Measurements from ENCODE around the gene HRC. TPM values are rescaled to one million over a fixed set of nuclear protein-coding genes. Genes with fewer than 3 reads are reported as not detected.
A peak's percentile ranks its signal among the peaks of the same experiment; 100 is the strongest.
"Not testable (repeated sequence)": the region's sequence is repeated elsewhere in the genome, so short reads cannot be mapped to it uniquely, and the experiment has no call there.

The HRC gene
- total RNA-seq, 1 donor from 2014 or later, result 0.47 TPM

DNA sequence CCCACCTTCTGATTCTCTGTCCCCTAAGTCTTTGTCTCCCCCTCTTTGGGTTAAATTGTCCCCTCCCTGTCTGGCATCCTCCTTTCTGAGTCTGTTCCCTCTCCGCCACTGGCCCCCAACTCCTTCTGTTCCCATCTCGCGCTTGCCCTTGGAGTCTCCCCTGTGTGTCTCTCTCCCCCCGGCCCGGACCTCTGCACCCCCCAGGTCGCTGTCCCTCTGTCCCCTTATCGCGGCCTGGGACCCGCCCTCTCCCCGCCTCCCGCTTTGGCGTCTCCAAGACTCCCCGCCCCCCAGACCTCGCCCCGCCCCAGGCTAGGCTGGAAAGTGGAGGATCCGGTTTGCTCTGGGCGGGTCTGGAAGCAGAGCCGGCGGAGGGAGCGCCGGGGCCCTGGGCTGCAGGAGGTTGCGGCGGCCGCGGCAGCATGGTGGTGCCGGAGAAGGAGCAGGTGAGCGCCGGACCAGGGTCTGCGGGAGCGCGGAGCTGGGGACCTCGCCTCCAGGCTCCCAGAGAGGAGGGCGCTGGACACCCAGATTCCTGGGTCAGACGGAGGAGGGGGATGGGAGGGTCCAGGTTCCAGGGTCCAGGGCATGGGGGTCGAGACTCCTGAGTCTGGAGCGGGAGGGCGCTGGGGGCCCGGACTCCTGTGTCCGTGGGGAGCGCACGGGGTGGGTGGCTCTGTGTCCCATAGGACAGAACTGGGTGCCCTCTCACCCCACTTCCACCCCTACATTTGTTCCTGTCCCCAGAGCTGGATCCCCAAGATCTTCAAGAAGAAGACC lies 2.4 kb upstream of the HRC start, which contains the start of gene TRPM4:
TRPM4 (plus strand) TSS at position 348 of the 780 bp plus-strand sequence; CDS start at position 423, 75 bp downstream.
- peak; percentile 60 for DNase-seq

DNA sequence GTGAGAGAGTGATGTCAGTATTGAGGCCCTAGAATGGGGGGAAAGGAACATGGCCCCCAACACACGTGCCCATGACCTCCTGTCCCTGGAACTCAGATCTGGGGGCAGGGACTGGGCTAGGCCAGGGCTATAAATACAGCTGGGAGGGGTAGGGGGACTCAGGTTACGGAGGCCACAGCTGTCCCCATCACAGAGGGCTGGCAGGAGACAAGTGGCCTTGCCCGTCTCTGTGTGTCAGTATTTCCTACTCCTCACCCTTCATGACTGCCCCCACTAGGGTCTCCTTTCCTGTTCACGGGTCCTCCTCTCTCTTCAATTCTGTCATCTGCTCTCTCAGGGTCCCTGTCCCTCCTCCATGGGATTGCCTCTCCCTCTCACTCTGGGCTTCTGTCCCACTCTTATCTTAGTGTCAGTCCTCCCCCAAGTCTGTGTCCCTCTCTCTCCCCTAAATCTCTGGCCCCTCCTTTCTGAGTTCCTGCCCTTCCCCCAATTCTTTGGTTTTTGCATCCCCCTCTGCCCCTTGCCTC lies 687 bp upstream of the HRC start:
- no peak for DNase-seq

DNA sequence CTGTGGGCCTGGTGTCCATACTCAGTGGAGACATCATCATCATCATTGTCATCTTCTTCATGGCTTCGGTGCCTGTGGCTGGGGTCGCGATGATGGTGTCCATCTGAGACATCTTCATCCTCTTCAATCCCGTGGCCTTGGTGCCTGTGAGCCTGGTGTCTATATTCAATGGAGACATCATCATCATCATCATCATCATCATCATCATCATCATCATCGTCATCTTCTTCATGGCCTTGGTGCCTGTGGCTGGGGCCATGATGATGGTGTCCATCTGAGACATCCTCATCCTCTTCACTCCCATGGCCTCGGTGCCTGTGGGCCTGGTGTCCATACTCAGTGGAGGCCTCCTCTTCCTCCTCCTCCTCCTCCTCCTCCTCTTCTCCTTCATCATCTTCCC lies 917 bp downstream of the HRC start:
- no peak for DNase-seq

DNA sequence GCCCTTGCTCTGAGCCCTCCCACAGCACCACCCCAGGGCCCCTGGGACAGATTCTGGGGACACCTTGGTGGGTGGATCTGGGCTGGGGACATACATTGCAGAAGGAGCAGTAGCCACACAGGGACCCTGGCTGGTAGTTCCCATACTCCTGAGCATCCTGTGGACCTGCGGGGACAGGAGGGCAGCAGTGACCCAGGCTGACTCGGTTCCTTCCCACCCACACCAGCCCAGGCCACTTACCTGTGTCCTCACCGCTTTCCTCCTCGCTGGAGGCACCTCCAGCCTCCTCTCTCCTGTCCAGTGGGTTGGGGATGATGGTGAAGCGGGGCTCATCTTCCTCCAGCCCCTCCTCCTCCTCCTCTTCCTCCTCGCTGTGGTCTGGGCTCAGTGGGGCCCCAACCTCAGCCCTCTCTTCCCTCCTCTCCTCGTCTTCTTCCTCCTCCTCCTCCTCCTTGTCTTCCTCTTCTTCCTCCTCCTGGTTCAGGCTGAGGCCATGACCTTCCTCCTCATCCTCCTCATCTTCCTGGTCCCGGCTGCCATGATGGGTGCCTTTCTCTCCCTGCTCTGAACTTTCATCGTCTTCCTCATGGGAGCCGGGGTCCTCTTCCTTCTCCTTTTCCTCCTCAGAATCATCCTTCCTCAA lies 1.9 kb downstream of the HRC start:
- DNase-seq, result no peak

DNA sequence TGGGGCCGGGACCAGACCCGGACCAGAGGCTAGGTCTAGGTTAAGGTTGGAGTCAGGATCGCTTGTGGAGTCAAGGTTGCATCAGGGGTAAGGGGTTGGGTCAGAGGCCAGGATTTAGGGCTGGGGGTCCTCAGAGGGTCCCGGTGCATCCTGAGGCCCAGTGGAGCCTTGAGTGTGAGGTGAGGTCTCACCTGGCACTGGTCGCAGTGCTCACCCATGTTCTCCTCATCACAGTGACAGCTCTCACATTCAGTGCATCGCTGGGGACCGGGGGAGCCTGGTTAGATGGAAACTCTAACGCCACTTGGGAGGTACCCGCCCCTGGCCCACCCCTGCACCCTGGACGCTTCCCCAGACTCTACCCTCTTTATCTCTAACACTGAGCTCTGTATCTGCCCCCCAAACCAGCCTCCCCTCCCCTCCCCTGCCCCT lies 3.1 kb downstream of the HRC start:
- DNase-seq, result no peak

DNA sequence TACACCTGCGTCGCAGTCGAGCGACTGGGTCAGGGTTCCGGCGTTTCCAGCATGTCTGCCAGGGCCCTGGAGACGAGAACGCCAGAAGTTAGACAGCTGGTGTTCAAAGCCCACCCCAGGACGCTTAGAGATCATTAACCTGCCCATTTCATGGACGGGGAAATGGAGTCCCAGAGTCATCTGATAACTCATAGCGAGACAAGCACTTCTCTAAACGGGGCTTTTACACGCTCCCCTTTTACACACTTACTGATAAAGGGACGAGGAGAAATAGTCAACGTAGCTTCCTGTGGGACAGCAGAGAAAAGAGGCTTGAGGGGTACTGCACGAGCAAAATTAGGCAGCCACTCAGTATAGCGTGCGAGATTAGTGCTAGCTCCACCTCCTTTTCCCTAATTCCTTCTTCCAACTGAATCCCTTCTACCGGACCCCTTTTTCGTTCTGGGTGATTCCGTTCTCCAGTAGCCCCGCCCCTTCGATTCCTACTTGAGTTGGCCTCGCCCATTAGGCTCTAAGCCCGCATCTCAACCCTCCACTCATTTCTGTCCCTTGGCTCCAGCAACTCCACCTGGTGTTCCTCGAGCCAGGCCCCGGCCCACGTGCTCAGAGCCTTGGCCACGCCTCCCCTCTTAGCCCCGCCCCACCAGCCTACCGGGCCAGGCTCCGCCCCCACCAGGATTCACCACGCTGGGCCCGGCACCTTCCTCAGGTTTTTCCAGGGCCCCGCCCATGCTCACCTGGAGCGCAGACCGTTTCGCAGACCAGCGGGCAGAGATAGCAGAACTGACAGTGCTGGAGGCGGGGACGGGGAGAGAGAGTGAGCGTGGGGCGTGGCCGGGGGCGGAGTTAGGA lies 3.7 kb downstream of the HRC start:
- DNase-seq, result no peak

DNA sequence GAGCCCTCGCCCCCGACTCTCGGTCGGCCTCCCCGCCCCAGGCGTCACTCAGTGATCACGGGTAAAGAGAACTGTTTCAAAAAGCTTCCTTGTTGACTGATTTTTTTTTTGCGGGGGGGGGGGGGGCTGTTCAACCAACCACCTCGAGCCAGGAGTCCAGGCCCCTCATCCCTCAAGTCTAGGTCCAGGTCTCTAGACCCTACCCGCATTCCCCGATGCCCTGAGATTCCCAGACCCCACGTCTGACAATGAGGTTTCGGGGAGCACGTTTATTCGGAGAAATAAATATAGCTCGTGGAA lies 4.3 kb downstream of the HRC start:
- no peak for DNase-seq

DNA sequence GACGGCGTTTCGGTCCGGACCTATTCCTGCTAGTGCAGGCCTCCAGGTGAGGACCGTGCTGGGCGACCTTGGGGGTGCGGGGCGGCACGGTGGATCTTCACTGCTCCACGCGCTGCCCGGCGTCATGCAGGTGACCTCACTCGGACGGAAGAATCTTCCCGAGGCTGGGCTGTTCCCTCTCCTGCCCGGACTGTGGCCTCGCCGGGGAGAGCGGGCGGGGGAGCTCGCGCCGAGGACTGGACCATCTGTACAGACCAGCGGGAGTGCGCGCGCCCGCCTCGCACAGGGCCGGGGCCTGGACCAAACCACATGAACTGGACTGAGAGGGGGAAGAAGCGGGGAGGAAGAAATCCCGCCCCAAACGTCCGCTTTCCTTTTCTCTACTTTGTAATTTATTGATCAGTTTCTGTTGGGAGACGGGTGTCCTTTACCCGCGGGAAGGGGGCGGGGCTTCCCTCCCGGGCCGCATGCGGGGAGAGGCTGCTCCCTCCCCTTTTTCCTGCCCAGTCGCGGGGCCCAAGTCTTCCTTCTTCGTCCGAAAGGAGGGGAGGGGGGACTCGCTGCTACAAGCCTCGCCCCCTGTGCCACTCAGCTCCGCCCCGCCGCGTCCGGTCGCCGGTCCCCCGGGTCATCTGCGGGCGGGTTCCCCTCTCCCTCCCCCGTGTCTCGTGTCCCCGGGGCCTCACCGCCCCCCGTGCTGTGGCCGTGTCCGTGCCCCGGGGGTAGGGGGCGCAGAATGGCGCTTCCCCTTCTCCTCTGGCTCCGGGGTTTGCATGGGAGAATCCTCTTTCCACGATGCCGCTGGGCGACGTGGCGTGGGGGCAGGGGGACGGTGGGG lies 4.9 kb downstream of the HRC start:
- DNase-seq, result peak; percentile 75

DNA sequence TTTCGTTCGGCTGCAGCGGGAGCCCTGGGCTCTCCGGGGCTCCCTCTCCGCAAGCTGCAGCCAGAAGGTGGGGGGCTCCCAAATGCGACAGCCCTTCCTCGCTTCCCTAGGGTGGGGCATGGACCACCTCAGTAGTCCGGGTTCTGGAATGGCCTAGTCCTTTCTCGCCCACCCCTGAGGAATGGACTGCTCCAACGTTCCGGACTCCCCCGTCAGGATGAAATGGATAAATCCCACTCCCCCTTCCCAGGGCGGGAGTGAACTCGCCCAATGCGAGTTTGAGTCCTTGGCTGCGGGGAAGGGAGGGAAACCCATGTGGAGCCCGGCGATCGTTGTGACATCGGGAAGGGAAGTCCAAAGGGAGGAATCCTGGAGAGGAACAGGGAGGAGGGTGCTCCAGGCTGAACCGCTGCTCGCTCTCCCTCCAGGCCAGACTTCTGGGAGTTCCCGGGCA lies 5.5 kb downstream of the HRC start:
- DNase-seq, result peak; percentile 75

DNA sequence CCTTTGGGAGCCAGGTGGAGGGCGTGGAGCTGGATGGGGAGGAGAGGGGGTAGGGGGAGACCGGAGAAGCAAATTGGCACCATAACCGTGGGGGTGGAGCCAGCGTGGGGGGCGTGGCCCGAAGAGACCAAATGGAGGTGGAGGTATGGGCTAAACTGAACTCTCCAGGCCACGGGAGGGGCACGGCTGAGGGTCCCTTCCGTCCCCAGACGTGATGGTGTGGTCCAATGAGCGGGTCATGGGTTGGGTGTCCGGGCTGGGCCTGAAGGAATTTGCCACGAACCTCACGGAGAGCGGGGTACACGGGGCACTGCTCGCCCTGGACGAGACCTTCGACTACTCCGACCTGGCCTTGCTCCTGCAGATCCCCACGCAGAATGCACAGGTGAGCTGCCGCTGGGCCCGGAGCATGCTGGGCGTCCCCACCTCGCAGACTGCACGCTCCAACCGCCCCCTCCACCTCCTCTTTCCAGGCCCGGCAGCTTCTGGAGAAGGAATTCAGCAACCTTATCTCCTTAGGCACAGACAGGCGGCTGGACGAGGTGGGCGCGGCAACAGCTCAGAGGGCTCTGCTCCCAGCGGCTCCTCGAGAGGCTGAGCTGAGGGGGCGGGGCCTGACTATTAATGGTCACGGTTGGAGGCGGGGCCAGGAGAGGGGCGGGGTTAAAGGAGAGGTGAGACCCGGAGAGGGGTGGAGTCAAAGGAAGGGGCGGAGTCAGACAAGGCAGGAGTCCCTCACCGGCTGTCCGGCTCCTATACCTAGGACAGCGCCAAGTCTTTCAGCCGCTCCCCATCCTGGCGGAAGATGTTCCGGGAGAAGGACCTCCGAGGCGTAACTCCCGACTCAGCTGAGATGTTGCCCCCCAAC lies 6.2 kb downstream of the HRC start:
- DNase-seq, result peak; percentile 80

DNA sequence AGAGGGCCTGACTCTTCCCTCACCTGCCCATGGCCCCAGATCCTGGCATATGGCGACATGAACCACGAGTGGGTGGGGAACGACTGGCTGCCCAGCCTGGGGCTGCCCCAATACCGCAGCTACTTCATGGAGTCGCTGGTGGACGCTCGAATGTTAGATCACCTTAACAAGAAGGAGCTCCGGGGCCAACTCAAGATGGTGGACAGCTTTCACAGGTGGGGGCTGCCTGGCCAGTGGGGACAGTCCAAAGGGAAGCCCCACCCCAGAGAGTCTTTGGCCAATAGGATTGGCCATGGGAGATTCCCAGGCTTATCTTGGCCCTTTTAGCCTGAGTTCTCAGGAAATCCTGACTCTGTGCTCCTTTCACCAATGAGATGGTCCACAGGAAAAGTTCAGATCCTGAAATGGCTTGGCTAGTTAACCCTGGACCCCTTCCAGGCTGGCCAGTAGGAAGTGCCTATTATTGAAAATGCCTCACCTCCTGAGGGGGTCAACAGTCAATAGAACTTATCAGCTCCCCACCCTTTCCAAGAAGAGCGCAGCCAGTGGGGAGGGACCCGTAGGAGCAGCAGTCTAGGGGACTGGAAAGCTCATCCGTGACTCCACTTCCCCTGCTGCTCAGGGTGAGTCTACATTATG lies 7.0 kb downstream of the HRC start:
- no peak for DNase-seq

DNA sequence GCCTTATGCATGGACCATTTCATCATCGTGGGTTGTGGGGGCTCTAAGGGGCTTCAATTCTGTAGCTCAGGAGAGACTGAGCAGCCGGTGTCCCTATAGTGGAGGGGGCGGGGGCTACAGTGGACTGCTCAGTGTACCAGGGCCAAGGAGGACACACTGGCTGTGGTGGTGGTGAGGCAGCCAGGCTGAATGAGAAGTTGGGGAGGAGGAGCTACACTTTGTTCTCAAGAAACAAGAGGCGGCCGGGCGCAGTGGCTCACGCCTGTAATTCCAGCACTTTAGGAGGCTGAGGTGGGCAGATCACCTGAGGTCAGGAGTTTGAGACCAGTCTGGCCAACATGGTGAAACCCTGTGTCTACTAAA lies 8.8 kb downstream of the HRC start:
- not testable (repeated sequence) for DNase-seq

DNA sequence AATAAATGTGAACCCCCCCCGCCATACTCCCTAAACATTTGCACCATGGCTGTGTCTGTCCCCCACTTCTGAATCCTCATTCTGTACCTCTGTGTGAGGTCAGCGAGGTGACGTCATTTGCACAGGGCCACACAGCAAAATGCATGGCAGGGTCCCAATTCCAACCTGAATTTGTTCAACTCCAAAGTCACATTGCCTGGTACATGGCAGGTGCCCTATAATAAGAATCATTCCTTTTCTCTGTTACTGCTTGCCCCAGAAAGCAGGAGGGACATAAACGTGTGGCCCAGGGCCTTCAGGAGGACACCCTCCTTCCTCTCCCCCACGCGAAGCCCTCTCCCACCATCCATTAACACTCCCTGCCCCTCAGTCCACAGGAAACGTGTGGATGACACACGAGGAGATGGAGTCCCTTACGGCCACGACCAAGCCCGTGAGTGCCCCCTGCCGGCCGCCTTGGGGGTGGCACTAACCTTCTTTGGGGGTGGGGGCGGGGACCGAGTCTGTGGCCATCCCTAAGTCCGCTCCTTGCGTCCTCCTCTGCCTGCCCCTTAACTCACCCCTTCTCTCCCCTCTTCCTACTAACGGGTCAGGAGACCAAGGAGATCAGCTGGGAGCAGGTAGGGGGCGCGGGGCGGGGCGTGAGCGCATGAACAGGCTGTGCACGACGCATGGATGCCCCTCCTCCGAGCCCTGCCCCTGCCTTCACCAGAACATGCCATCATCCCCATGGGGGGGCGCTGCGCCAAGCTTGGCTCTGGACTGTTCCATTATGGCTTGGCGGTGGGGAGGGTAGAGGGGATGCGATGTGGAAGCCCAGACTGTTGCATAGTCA lies 9.4 kb downstream of the HRC start:
- peak; percentile 41 for DNase-seq

DNA sequence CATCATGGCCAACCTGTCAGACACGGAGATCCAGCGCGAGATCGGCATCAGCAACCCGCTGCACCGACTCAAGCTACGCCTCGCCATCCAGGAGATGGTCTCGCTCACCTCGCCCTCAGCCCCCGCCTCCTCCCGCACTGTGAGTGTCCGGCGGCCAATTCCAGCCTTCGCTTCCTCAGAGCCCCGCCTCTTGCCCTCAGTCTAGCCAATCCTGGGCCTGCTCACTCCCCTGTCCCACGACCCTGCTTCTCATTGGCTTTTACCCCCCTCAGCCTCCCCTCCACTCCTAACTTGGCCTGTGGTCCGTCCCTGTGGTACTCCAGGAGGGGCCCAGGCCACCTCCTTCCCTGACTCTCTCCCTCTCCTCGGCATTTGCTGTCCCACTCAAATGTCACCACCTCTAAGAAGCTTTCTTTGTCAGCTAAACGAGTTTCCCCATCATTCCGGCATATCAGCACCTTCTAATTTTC lies 12.3 kb downstream of the HRC start:
- peak; percentile 84 for DNase-seq

DNA sequence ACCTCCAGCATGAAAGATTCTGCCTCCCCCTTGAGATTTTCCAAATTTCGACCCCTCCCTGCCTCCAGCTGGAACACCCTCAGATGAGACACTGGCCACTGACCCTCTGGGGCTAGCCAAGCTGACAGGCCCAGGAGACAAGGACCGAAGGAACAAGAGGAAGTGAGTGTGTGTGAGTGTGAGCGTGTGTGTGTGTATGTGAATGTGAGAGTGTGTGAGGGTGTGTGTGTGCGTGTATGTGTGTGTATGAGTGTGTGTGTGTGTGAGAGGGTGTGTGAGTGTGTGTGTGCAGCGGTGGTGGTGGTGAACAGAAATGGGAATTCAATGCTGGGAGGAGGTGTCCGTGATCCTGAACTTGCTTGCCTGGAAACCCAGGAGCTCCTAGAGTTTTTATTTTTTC lies 13.8 kb downstream of the HRC start:
- no peak for DNase-seq

DNA sequence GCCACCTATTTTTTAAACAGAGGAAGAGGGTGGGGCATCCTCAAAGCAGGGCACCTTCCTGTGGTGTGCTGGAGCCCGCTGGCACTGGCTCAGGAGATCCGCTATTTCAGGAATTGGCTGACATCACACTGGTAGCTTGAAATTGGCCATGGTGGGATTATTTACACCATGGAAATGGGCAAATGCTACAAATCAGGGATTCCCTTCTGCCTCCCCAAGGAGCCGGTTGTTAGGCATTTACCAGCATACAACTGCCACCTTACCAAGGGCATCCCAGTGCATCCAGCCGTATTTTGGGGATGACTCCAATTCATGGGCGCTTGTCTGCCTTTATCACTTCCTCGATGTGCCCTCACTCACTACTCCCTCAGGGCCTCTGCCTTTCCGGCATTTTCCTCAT lies 14.2 kb downstream of the HRC start:
- DNase-seq, result no peak

DNA sequence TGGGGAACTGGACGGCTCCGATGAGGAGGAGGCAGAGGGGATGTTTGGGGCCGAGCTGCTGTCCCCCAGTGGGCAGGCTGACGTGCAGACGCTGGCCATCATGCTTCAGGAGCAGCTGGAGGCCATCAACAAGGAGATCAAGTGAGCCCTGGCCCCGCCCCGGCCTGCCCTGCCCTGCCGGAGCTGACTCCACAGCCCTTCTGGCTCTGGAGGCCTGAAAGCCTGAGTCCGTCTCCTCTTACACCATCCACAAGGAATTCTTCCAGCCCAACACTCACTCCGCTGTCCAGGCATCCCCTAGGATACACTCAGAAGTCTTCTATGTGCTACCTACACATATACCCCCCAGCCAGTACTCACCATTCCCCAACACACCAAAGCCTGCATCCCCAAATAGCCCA lies 18.4 kb downstream of the HRC start:
- DNase-seq, result no peak

DNA sequence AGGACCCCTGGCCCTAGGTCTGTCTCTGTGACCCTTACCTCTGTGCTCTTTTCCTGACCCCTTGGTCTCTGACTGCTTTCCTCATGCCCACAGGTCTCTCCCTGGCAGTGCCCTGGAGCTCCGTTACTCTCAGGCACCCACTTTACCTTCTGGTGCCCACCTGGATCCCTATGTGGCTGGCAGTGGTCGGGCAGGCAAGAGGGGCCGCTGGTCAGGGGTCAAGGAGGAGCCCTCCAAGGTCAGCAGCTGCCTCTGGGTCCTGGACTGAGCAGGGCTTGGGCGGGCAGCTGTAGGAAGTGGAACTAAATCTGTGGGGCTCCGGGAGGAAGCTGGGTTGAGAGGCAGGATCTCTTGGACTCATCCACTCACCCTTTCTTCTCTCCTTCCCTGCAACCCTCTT lies 19.5 kb downstream of the HRC start:
- no peak for DNase-seq

All from occipital lobe (tissue), 2 donors.